A673 (cell line): ENCODE results near the gene CYSTM1. TPM values are rescaled to one million over a fixed set of nuclear protein-coding genes. Genes with fewer than 3 reads are reported as not detected.
A peak's percentile ranks its signal among the peaks of the same experiment; 100 is the strongest.

Source experiments
- BruUV-seq: library from RNA; stranded (reverse); fragments of 400-500 nt; replicated peaks from 2 replicates; lab custom pipeline; 2021; lab: Mats Ljungman, UMichigan
- CTCF ChIA-PET: fragments of 300-600 bp; sonication (Branson Sonifier 250); formaldehyde crosslinking; loops from one replicate; lab custom pipeline; 2022; ENCODE audit warnings: antibody characterized with exemption; lab: Charles Lee
- POLR2A ChIA-PET: fragments of 300-600 bp; sonication (Branson Sonifier 250); formaldehyde crosslinking; loops from one replicate; lab custom pipeline; 2022; ENCODE audit warnings: antibody characterized with exemption; ENCODE audit not compliant: low non-redundant PET; lab: Charles Lee
- DNase-seq: peaks from one replicate; pipeline ENCODE4 v3.0.0-alpha.2; 2015; ENCODE audit warnings: low spot score
- H3K27ac ChIP-seq: fragments of 200-600 bp; sonication (generic); 2 replicates; pipeline ENCODE4 v1.5.1; 2016; ENCODE audit warnings: mixed run types, low read depth, mild to moderate bottlenecking, mixed read lengths, antibody characterized with exemption, low read length; ENCODE audit not compliant: poor library complexity, severe bottlenecking
- H3K27me3 ChIP-seq: fragments of 200-600 bp; sonication (generic); replicated peaks from 2 replicates; pipeline ENCODE4 v1.6.1; 2017; ENCODE audit warnings: mixed run types, low read depth, mild to moderate bottlenecking, mixed read lengths, antibody characterized with exemption, low read length; ENCODE audit not compliant: insufficient read depth, poor library complexity
- H3K36me3 ChIP-seq: fragments of 200-600 bp; sonication (generic); 2 replicates; pipeline ENCODE4 v1.6.1; 2016; ENCODE audit warnings: mixed run types, mild to moderate bottlenecking, mixed read lengths, antibody characterized with exemption, low read length; ENCODE audit not compliant: insufficient read depth, poor library complexity, severe bottlenecking
- H3K4me1 ChIP-seq: fragments of 200-600 bp; sonication (generic); 2 replicates; pipeline ENCODE4 v1.6.1; 2017; ENCODE audit warnings: mixed run types, mild to moderate bottlenecking, mixed read lengths, antibody characterized with exemption, low read length; ENCODE audit not compliant: insufficient read depth, poor library complexity, severe bottlenecking
- H3K4me3 ChIP-seq: fragments of 200-600 bp; sonication (generic); 2 replicates; pipeline ENCODE4 v1.5.1; 2016; ENCODE audit warnings: low read depth, mixed run types, mild to moderate bottlenecking, mixed read lengths, low read length; ENCODE audit not compliant: poor library complexity, severe bottlenecking
- H3K9me3 ChIP-seq: fragments of 200-600 bp; sonication (generic); 2 replicates; pipeline ENCODE4 v1.6.1; 2016; ENCODE audit warnings: mixed run types, low read depth, mild to moderate bottlenecking, mixed read lengths, antibody characterized with exemption, low read length; ENCODE audit not compliant: poor library complexity, severe bottlenecking
- CTCF ChIP-seq: fragments of 300-800, 200-600 bp; sonication (generic); conservative IDR thresholded peaks from 2 replicates; pipeline ENCODE4 v1.5.1; 2017; ENCODE audit warnings: low read depth, mild to moderate bottlenecking, antibody characterized with exemption, low read length, moderate library complexity, mixed read lengths
- EZH2 ChIP-seq: fragments of 200-600 bp; sonication (generic); IDR thresholded peaks from 2 replicates; pipeline ENCODE4 v1.6.1; 2017; ENCODE audit warnings: borderline replicate concordance, low read depth, mild to moderate bottlenecking, mixed read lengths, antibody characterized with exemption, low read length; ENCODE audit not compliant: poor library complexity, severe bottlenecking
- intact Hi-C: fragments of 100-400 bp; cut with micrococcal nuclease; formaldehyde crosslinking; loops from one replicate; pipeline ENCODE4 v1.10.0; 2022; ENCODE audit not compliant: unreplicated experiment
- total RNA-seq: library from RNA; stranded (reverse); gene quantifications from 2 replicates; pipeline ENCODE4 v1.2.3, GENCODE V29; 2021

Gene CYSTM1
- total RNA-seq, 1 experiment from 2014 or later: 35.5 TPM

GRCh38 chr5:140252470-140253126 is 77.6 kb downstream of the CYSTM1 start:
- ChIA-PET CTCF (no interaction called here), POLR2A (no interaction called here)
- DNase-seq: no peak
- Histone ChIP-seq H3K36me3 (no peaks in the 10 kb centered on the region), H3K4me1 (peaks cover 12% of the 10 kb centered on the region), H3K9me3 (no peaks in the 10 kb centered on the region), H3K27ac (peak overlapping the region; percentile 38), H3K4me3 (no peak overlapping the region), H3K27me3 (no peaks in the 10 kb centered on the region)
- intact Hi-C loops: no loop called here
- BruUV-seq: no TSS peak
- no peak for TF ChIP-seq CTCF

DNA sequence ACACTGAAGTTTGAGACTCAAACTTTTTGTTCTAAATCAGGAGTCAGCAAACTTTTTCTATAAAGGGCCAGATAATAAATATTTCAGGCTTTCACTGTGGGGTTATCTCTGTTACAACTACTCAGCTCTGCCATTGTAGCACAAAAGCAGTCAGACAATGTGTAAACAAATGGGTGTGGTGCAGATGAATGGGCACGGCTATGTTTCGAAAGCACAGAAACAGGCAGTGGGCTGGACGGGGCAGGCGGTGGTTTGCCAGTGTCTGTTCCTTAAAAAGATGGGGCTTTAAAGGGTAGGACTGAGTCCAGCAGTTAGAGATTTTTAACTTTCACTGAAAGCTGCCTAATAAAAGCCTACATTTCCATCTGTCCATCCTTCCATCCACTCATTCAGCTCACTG is 79.0 kb downstream of the CYSTM1 start:
- H3K27me3 ChIP-seq: no peaks in the 10 kb centered on the region
- no peaks in the 10 kb centered on the region for H3K36me3 ChIP-seq
- no peak for DNase-seq
- no TSS peak for BruUV-seq
- intact Hi-C loops: no loop called here
- no peak for TF ChIP-seq CTCF
- no peak for TF ChIP-seq EZH2
- no peaks in the 10 kb centered on the region for H3K9me3 ChIP-seq
- H3K4me1 ChIP-seq: peaks cover 12% of the 10 kb centered on the region
- POLR2A ChIA-PET: no interaction called here
- CTCF ChIA-PET: no interaction called here
- H3K27ac ChIP-seq: no peak overlapping the region
- no peak overlapping the region for H3K4me3 ChIP-seq

DNA sequence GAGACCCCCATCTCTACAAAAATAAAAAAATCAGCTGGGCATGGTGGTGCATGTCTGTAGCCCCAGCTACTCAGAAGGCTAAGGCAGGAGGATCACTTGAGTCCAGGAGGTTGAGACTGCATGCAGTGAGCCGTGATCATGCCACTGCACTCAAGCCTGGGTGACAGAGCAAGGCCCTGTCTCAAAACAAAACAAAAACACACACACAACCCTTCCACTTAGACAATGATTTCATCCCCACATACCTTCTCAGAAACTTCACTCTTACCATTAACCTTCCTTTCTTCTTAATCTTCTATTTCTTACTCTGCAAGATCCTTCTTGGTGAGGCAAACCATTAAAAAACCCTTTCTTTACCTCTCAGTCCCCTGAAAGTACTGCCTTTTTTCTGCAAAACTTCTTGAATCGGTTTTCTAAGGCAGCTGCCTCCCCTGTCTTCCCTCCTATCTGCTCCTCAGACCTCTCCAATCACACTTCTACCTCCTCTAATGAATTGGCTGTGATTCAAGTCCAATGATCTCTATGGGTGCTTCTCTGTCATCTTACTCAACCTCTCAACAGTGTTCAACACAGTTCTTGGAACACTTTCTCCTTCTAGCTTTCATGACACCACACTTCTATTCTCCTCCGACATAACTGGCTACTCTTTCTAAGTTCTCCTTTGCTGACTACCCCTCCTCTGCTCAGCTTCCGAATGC is 80.6 kb downstream of the CYSTM1 start:
- H3K4me1 ChIP-seq: peaks cover 12% of the 10 kb centered on the region
- ChIA-PET POLR2A (no interaction called here), CTCF (no interaction called here)
- H3K27me3 ChIP-seq: no peaks in the 10 kb centered on the region
- no peaks in the 10 kb centered on the region for H3K9me3 ChIP-seq
- no TSS peak for BruUV-seq
- no peak overlapping the region for H3K4me3 ChIP-seq
- no peak overlapping the region for H3K27ac ChIP-seq
- peaks cover 11% of the 10 kb centered on the region for H3K36me3 ChIP-seq
- DNase-seq: no peak
- TF ChIP-seq CTCF (no peak), EZH2 (no peak)
- intact Hi-C loops: no loop called here
